ENCODE results near the gene GYPE. TPM values are rescaled to one million over a fixed set of nuclear protein-coding genes. Genes with fewer than 3 reads are reported as not detected.
"Not testable (repeated sequence)": the region's sequence is repeated elsewhere in the genome, so short reads cannot be mapped to it uniquely, and the experiment has no call there.

GYPE gene
- total and polyA plus RNA-seq, 4 donors: 1.2 to 3.0 (median 2.8) TPM

- H3K27ac ChIP-seq (ENCODE audit: low read depth, low read length); H3K4me1 ChIP-seq (ENCODE audit: control insufficient read depth, insufficient read depth, low read length); H3K9me3 ChIP-seq (ENCODE audit: control insufficient read depth, insufficient read depth, low read length); DNase-seq (ENCODE audit: low read depth in 4 of 6, low spot score in 6 of 6); H3K27me3 ChIP-seq (ENCODE audit: control insufficient read depth, insufficient read depth, low read length); H3K36me3 ChIP-seq (ENCODE audit: control insufficient read depth, insufficient read depth, low read length); H3K4me3 ChIP-seq (ENCODE audit: low read depth, low read length): not testable (repeated sequence)
- no CpG with 5 or more reads among the region's 2 CpGs for WGBS (ENCODE audit: insufficient coverage)
Observed at GRCh38 chr4:143879561-143879960, 25.8 kb downstream of the GYPE start.

GRCh38 chr4:143875357-143875756 lies 30.0 kb downstream of the GYPE start:
- 100% methylated on average over 2 of the region's 2 CpGs for WGBS (ENCODE audit: insufficient coverage)
- DNase-seq (ENCODE audit: low read depth in 4 of 6, low spot score in 6 of 6); H3K27ac ChIP-seq (ENCODE audit: low read depth, low read length); H3K4me3 ChIP-seq (ENCODE audit: low read depth, low read length); H3K4me1 ChIP-seq (ENCODE audit: control insufficient read depth, insufficient read depth, low read length); H3K9me3 ChIP-seq (ENCODE audit: control insufficient read depth, insufficient read depth, low read length); H3K36me3 ChIP-seq (ENCODE audit: control insufficient read depth, insufficient read depth, low read length); H3K27me3 ChIP-seq (ENCODE audit: control insufficient read depth, insufficient read depth, low read length): not testable (repeated sequence)

GRCh38 chr4:143870523-143871268 lies 34.7 kb downstream of the GYPE start:
- H3K27me3 ChIP-seq (ENCODE audit: control insufficient read depth, insufficient read depth, low read length); H3K9me3 ChIP-seq (ENCODE audit: control insufficient read depth, insufficient read depth, low read length); H3K4me3 ChIP-seq (ENCODE audit: low read depth, low read length); H3K27ac ChIP-seq (ENCODE audit: low read depth, low read length); DNase-seq (ENCODE audit: low read depth in 4 of 6, low spot score in 6 of 6); H3K4me1 ChIP-seq (ENCODE audit: control insufficient read depth, insufficient read depth, low read length); H3K36me3 ChIP-seq (ENCODE audit: control insufficient read depth, insufficient read depth, low read length): not testable (repeated sequence)
- WGBS (ENCODE audit: insufficient coverage): no CpG with 5 or more reads among the region's 3 CpGs

- H3K9me3 ChIP-seq (ENCODE audit: control insufficient read depth, insufficient read depth, low read length); H3K27me3 ChIP-seq (ENCODE audit: control insufficient read depth, insufficient read depth, low read length); H3K36me3 ChIP-seq (ENCODE audit: control insufficient read depth, insufficient read depth, low read length); H3K27ac ChIP-seq (ENCODE audit: low read depth, low read length); H3K4me1 ChIP-seq (ENCODE audit: control insufficient read depth, insufficient read depth, low read length); DNase-seq (ENCODE audit: low read depth in 4 of 6, low spot score in 6 of 6); H3K4me3 ChIP-seq (ENCODE audit: low read depth, low read length): not testable (repeated sequence)
- WGBS (ENCODE audit: insufficient coverage): no CpG with 5 or more reads among the region's 3 CpGs
Observed at GRCh38 chr4:143869925-143870324, 35.4 kb downstream of the GYPE start.

GRCh38 chr4:143862716-143863115 lies 42.6 kb downstream of the GYPE start:
- H3K36me3 ChIP-seq (ENCODE audit: control insufficient read depth, insufficient read depth, low read length); H3K9me3 ChIP-seq (ENCODE audit: control insufficient read depth, insufficient read depth, low read length); H3K4me3 ChIP-seq (ENCODE audit: low read depth, low read length); DNase-seq (ENCODE audit: low read depth in 4 of 6, low spot score in 6 of 6); H3K4me1 ChIP-seq (ENCODE audit: control insufficient read depth, insufficient read depth, low read length); H3K27ac ChIP-seq (ENCODE audit: low read depth, low read length); H3K27me3 ChIP-seq (ENCODE audit: control insufficient read depth, insufficient read depth, low read length): not testable (repeated sequence)
- WGBS (ENCODE audit: insufficient coverage): 71% methylated on average over 1 of the region's 1 CpG

- Histone ChIP-seq H3K36me3 (ENCODE audit: control insufficient read depth, insufficient read depth, low read length) (no peaks in the 10 kb centered on the region), H3K4me1 (ENCODE audit: control insufficient read depth, insufficient read depth, low read length) (no peaks in the 10 kb centered on the region), H3K27me3 (ENCODE audit: control insufficient read depth, insufficient read depth, low read length) (no peaks in the 10 kb centered on the region), H3K27ac (ENCODE audit: low read depth, low read length) (no peak overlapping the region), H3K4me3 (ENCODE audit: low read depth, low read length) (no peak overlapping the region), H3K9me3 (ENCODE audit: control insufficient read depth, insufficient read depth, low read length) (no peaks in the 10 kb centered on the region)
- 83% methylated on average over 1 of the region's 1 CpG for WGBS (ENCODE audit: insufficient coverage)
- DNase-seq (ENCODE audit: low read depth in 4 of 6, low spot score in 6 of 6): no peak
Observed at GRCh38 chr4:143858456-143858855, 46.9 kb downstream of the GYPE start.

GRCh38 chr4:143857391-143858336 lies 47.7 kb downstream of the GYPE start:
- DNase-seq (ENCODE audit: low read depth in 4 of 6, low spot score in 6 of 6); H3K4me1 ChIP-seq (ENCODE audit: control insufficient read depth, insufficient read depth, low read length); H3K4me3 ChIP-seq (ENCODE audit: low read depth, low read length); H3K27ac ChIP-seq (ENCODE audit: low read depth, low read length); H3K27me3 ChIP-seq (ENCODE audit: control insufficient read depth, insufficient read depth, low read length); H3K36me3 ChIP-seq (ENCODE audit: control insufficient read depth, insufficient read depth, low read length); H3K9me3 ChIP-seq (ENCODE audit: control insufficient read depth, insufficient read depth, low read length): not testable (repeated sequence)
- 67% methylated on average over 1 of the region's 6 CpGs for WGBS (ENCODE audit: insufficient coverage)

GRCh38 chr4:143856017-143856557 lies 49.3 kb downstream of the GYPE start:
- H3K36me3 ChIP-seq (ENCODE audit: control insufficient read depth, insufficient read depth, low read length); H3K27me3 ChIP-seq (ENCODE audit: control insufficient read depth, insufficient read depth, low read length); H3K9me3 ChIP-seq (ENCODE audit: control insufficient read depth, insufficient read depth, low read length); H3K4me1 ChIP-seq (ENCODE audit: control insufficient read depth, insufficient read depth, low read length); H3K27ac ChIP-seq (ENCODE audit: low read depth, low read length); H3K4me3 ChIP-seq (ENCODE audit: low read depth, low read length); DNase-seq (ENCODE audit: low read depth in 4 of 6, low spot score in 6 of 6): not testable (repeated sequence)
- 90% methylated on average over 3 of the region's 6 CpGs for WGBS (ENCODE audit: insufficient coverage)

- 63% methylated on average over 3 of the region's 4 CpGs for WGBS (ENCODE audit: insufficient coverage)
- not testable (repeated sequence) for H3K4me1 ChIP-seq (ENCODE audit: control insufficient read depth, insufficient read depth, low read length); H3K9me3 ChIP-seq (ENCODE audit: control insufficient read depth, insufficient read depth, low read length); DNase-seq (ENCODE audit: low read depth in 4 of 6, low spot score in 6 of 6); H3K36me3 ChIP-seq (ENCODE audit: control insufficient read depth, insufficient read depth, low read length); H3K27me3 ChIP-seq (ENCODE audit: control insufficient read depth, insufficient read depth, low read length); H3K27ac ChIP-seq (ENCODE audit: low read depth, low read length); H3K4me3 ChIP-seq (ENCODE audit: low read depth, low read length)
Observed at GRCh38 chr4:143854645-143855044, 50.7 kb downstream of the GYPE start.

Data from spinal cord (tissue), 10 donors.